DMS 273 (cell line): Measurements from ENCODE around the gene CTNNBIP1.
"Not testable (repeated sequence)": the region's sequence is repeated elsewhere in the genome, so short reads cannot be mapped to it uniquely, and the experiment has no call there.

ENCODE experiments used
- DNase-seq: peaks from one replicate; lab custom pipeline; 2025; ENCODE audit not compliant: unreplicated experiment; lab: John Stamatoyannopoulos, UW

The CTNNBIP1 gene

GRCh38 chr1:9910076-9910422 is at the start of gene CTNNBIP1:
TSS of gene CTNNBIP1 (minus strand) at chr1:9910269. CDS start at chr1:9872064, 38,205 bp downstream.
- no peak for DNase-seq

- DNase-seq = no peak
Observed at GRCh38 chr1:9957726-9958125, 47.7 kb upstream of the CTNNBIP1 start.

- DNase-seq = no peak
Observed at GRCh38 chr1:9946315-9946714, 36.2 kb upstream of the CTNNBIP1 start.

- peak; percentile 98 for DNase-seq
Observed at GRCh38 chr1:9942939-9943788, 33.1 kb upstream of the CTNNBIP1 start, which contains the start of the genes LZIC and NMNAT1. TSS of gene LZIC (minus strand) at chr1:9943391. CDS start at chr1:9936619, 6,772 bp downstream. TSS of gene NMNAT1 (plus strand) at chr1:9943475. CDS start at chr1:9972074, 28,599 bp downstream.

GRCh38 chr1:9942399-9942938 is 32.4 kb upstream of the CTNNBIP1 start:
- peak; percentile 80 for DNase-seq

- no peak for DNase-seq
Observed at GRCh38 chr1:9929431-9930385, 19.6 kb upstream of the CTNNBIP1 start.

GRCh38 chr1:9927259-9927658 is 17.2 kb upstream of the CTNNBIP1 start:
- DNase-seq = no peak

- no peak for DNase-seq
Observed at GRCh38 chr1:9922342-9922741, 12.3 kb upstream of the CTNNBIP1 start.

GRCh38 chr1:9920606-9921005 is 10.5 kb upstream of the CTNNBIP1 start:
- DNase-seq = no peak

- DNase-seq = no peak
Observed at GRCh38 chr1:9917901-9918300, 7.8 kb upstream of the CTNNBIP1 start.

GRCh38 chr1:9917495-9917894 is 7.4 kb upstream of the CTNNBIP1 start:
- DNase-seq = not testable (repeated sequence)

GRCh38 chr1:9916452-9916851 is 6.4 kb upstream of the CTNNBIP1 start:
- DNase-seq = no peak

- no peak for DNase-seq
Observed at GRCh38 chr1:9914610-9914937, 4.5 kb upstream of the CTNNBIP1 start.

- no peak for DNase-seq
Observed at GRCh38 chr1:9912264-9912936, 2.3 kb upstream of the CTNNBIP1 start.

GRCh38 chr1:9910423-9911178 is 532 bp upstream of the CTNNBIP1 start:
- peak; percentile 99 for DNase-seq

- peak; percentile 80 for DNase-seq
Observed at GRCh38 chr1:9909234-9910046, 629 bp downstream of the CTNNBIP1 start.

GRCh38 chr1:9908871-9909233 is 1.2 kb downstream of the CTNNBIP1 start:
- DNase-seq = no peak

- no peak for DNase-seq
Observed at GRCh38 chr1:9907441-9907840, 2.6 kb downstream of the CTNNBIP1 start.

GRCh38 chr1:9906466-9906865 is 3.6 kb downstream of the CTNNBIP1 start:
- DNase-seq = no peak
